GM10248 (cell line): ENCODE data around the gene ASIC2.
"Not testable (repeated sequence)": the region's sequence is repeated elsewhere in the genome, so short reads cannot be mapped to it uniquely, and the experiment has no call there.

Experiments
- CTCF ChIA-PET: fragments of 300-600 bp; sonication (Branson Sonifier 250); formaldehyde crosslinking; extraction: SDS; loops from one replicate; lab custom pipeline; 2021; ENCODE audit warnings: antibody characterized with exemption; lab: Yijun Ruan, JAX
- POLR2A ChIA-PET: fragments of 350-650 bp; sonication (Branson Sonifier 250); formaldehyde crosslinking; extraction: SDS; loops from one replicate; lab custom pipeline; 2020; ENCODE audit warnings: antibody characterized with exemption; lab: Yijun Ruan, JAX
- DNase-seq: peaks from one replicate; pipeline ENCODE4 v3.0.0; 2012; ENCODE audit errors: extremely low spot score
- CTCF ChIP-seq: IDR thresholded peaks from 2 replicates; pipeline ENCODE4 v1.5.1; 2012; ENCODE audit warnings: mild to moderate bottlenecking, low read depth; ENCODE audit errors: extremely low read depth, missing control alignments, control extremely low read depth

ASIC2 gene

GRCh38 chr17:32992321-32993033, 300.6 kb downstream of the ASIC2 start:
- CTCF ChIA-PET = no interaction called here
- POLR2A ChIA-PET = no interaction called here
- no peak for TF ChIP-seq CTCF
- DNase-seq = no peak

DNA sequence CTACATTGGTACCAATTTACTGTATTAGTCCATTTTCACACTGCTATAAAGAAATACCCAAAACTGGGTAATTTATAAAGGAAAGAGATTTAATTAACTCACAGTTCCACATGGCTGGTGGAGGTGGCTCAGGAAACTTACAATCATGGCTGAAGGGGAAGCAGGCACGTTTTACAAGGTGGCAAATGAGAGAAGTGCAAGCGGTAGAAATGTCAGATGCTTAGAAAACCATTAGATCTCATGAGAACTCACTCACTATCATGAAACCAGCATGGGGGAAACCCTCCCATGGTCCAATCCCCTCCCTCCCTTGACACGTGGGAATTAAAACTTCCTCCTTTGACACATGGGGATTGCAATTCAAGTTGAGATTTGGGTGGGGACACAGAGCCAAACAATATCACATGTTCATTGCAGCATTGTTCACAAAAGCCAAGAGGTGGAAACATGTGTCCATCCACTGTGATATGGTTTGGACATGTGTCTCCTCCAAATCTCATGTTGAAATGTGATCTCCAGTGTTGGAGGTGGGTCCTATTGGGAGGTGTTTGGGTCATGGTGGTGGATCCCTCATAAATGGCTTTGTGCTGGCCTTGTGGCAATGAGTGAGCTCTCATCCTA, 304.5 kb downstream of the ASIC2 start:
- TF ChIP-seq CTCF = no peak
- CTCF ChIA-PET = interaction anchor here (1.9 kb wide), 1 partner anchor 10 kb away, joined by 11 read pairs; no protein-coding TSS in a partner anchor
- no peak for DNase-seq
- POLR2A ChIA-PET = no interaction called here

DNA sequence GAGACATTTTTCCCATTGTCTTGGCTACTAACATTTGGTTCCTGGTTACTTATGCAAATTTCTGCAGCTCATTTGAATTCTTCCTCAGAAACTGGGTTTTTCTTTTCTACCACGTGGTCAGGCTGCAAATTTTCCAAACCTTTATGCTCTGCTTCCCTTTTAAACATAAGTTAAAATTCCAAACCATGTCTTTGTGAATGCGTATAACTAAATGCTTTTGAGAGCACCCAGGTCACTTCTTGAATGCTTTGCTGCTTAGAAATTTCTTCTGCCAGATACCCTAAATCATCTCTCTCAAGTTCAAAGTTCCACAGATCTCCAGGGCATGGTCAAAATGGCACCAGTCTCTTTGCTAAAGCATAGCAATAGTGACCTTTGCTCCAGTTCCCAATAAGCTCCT, 305.2 kb downstream of the ASIC2 start:
- DNase-seq, POLR2A ChIA-PET: not testable (repeated sequence)
- CTCF ChIA-PET = interaction anchor here (4.2 kb wide), 1 partner anchor 11 kb away, joined by 13 read pairs; no protein-coding TSS in a partner anchor

GRCh38 chr17:32987453-32987805, 305.7 kb downstream of the ASIC2 start:
- POLR2A ChIA-PET, DNase-seq: not testable (repeated sequence)
- CTCF ChIA-PET = interaction anchor here (4.2 kb wide), 1 partner anchor 11 kb away, joined by 13 read pairs; no protein-coding TSS in a partner anchor

DNA sequence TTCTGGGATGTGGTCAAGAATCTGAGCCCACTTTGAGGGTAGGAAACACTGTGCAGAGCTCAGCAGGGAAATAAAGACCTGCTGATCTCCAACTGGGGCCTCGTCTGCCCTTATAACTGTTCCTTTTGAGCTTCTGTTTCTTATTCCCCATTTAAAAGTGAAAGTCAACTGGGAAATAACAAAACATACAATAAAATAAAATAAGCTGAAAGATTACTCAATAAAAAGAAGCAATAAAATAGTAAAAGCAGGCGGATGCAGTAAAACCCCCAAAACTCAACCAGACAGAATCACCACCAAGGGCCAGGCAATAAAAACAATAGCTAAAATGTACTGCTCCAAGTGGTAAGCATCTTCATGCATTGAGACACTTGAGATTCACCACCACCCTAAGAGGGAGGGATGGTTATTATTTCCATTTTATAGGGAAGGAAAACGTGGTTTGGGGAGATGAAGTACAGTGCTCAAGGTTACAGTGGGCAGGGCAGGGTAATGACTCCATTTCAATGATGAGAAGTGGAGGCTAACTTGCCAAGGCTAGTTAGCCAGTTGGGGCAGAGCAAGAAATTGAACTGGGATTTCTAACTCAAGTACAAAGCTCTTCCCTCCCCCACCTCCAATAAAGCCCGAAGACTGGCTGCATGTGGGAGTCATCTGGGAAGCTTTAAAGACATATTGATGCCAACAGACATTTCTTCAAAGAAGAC, 307.9 kb downstream of the ASIC2 start:
- TF ChIP-seq CTCF = no peak
- DNase-seq = no peak
- ChIA-PET CTCF (interaction anchor here (2.0 to 4.2 kb wide), 2 partner anchors 13 to 49 kb away, joined by 5 to 13 read pairs; no protein-coding TSS in a partner anchor), POLR2A (no interaction called here)

- CTCF ChIA-PET = interaction anchor here (1.0 to 1.5 kb wide), 2 partner anchors 17 to 20 kb away, joined by 3 to 4 read pairs; no protein-coding TSS in a partner anchor
- DNase-seq, POLR2A ChIA-PET: not testable (repeated sequence)
These were observed 311.5 kb downstream of the ASIC2 start for GRCh38 chr17:32981611-32982010.

DNA sequence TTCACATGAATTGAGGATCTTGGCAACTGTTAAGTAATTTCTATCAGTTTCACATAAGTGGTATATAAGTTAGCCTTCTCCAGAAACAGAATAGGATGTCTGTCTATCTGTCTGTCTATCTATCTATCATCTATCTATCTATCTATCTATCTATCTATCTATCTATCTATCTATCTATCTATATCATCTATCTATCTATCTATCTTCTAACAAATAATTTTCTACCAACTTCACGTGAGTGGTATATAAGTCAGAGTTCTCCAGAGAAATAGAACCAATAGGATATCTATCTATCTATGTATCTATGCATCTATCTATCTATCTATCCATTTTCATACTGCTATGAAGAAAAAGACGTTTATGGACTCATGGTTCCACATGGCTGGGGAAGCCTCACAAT, 312.9 kb downstream of the ASIC2 start:
- TF ChIP-seq CTCF = no peak
- ChIA-PET CTCF (no interaction called here), POLR2A (no interaction called here)
- no peak for DNase-seq

GRCh38 chr17:32976605-32977004, 316.5 kb downstream of the ASIC2 start:
- ChIA-PET CTCF (interaction anchor here (0.9 kb wide), 1 partner anchor 14 kb away, joined by 3 read pairs; no protein-coding TSS in a partner anchor), POLR2A (no interaction called here)
- TF ChIP-seq CTCF = no peak
- no peak for DNase-seq
